Neural progenitor cell (in vitro differentiated cells): Measurements from ENCODE around the gene OR4D1.

Experiments
- EZH2 ChIP-seq: fragments of 200-600 bp; sonication (generic); IDR thresholded peaks from 2 replicates; pipeline ENCODE4 v1.6.1; 2017; ENCODE audit warnings: antibody characterized with exemption, mild to moderate bottlenecking, moderate library complexity
- EZH2phosphoT487 ChIP-seq: fragments of 200-600 bp; sonication (generic); IDR thresholded peaks from 2 replicates; pipeline ENCODE4 v1.6.1; 2017; ENCODE audit warnings: antibody characterized with exemption
- TF ChIP-seq, protein P1 (sequence below): fragments of 200-600 bp; sonication (generic); IDR thresholded peaks from 2 replicates; pipeline ENCODE4 v1.5.1; 2017; ENCODE audit warnings: antibody characterized with exemption, mild to moderate bottlenecking

DNA sequence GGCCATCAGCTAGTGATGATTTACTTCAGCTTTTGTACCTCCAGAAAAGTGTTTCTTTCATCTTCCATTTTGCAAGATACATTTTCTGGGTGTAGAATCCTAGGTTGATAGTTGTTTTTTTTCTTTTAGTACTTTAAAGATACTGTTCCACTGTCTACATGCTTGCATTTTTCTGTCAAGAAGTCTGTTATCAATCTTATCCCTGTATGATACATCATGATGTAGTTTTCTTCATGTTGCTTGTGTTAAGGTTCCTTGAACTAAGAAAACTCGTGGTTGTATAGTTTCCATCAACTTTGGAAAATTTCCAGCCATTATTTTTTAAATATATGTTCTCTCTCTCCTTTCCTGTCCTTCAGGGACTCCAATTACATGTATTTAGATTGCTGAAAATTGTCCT is 40.9 kb upstream of the OR4D1 start:
- TF ChIP-seq, protein P1, sequence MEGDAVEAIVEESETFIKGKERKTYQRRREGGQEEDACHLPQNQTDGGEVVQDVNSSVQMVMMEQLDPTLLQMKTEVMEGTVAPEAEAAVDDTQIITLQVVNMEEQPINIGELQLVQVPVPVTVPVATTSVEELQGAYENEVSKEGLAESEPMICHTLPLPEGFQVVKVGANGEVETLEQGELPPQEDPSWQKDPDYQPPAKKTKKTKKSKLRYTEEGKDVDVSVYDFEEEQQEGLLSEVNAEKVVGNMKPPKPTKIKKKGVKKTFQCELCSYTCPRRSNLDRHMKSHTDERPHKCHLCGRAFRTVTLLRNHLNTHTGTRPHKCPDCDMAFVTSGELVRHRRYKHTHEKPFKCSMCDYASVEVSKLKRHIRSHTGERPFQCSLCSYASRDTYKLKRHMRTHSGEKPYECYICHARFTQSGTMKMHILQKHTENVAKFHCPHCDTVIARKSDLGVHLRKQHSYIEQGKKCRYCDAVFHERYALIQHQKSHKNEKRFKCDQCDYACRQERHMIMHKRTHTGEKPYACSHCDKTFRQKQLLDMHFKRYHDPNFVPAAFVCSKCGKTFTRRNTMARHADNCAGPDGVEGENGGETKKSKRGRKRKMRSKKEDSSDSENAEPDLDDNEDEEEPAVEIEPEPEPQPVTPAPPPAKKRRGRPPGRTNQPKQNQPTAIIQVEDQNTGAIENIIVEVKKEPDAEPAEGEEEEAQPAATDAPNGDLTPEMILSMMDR, result no peak
- TF ChIP-seq EZH2 (no peak), EZH2phosphoT487 (no peak)
